ENCODE results near the gene DPY19L3.

DNA sequence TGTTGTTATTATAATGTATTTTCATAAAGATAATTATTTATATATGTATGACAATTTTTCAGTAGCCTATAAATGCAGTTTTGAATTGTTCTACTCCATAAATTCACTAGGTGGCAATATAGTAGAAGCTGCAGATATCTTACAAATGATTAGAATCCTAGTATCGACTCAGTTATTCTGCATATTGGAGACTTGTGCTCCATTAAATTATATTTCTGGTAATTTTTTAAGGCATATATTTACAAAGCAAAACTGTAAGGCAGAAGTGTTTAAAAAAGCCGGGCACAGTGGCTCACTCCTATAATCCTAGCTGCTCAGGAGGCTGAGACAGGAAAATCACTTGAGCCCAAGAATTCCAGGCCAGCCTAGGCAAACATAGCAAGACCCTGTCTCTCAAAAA lies 58.7 kb downstream of the DPY19L3 start:
- TF ChIP-seq, protein P1, sequence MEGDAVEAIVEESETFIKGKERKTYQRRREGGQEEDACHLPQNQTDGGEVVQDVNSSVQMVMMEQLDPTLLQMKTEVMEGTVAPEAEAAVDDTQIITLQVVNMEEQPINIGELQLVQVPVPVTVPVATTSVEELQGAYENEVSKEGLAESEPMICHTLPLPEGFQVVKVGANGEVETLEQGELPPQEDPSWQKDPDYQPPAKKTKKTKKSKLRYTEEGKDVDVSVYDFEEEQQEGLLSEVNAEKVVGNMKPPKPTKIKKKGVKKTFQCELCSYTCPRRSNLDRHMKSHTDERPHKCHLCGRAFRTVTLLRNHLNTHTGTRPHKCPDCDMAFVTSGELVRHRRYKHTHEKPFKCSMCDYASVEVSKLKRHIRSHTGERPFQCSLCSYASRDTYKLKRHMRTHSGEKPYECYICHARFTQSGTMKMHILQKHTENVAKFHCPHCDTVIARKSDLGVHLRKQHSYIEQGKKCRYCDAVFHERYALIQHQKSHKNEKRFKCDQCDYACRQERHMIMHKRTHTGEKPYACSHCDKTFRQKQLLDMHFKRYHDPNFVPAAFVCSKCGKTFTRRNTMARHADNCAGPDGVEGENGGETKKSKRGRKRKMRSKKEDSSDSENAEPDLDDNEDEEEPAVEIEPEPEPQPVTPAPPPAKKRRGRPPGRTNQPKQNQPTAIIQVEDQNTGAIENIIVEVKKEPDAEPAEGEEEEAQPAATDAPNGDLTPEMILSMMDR (IDR thresholded peaks at IDR 0.05) = peak in 1 of 3 experiments; percentile 50
- no peak for TF ChIP-seq POLR2A (IDR thresholded peaks at IDR 0.05)

Data from testis (tissue), 2 donors.